Astrocyte (in vitro differentiated cells and primary cell): ENCODE data around the gene ENSA. TPM values are rescaled to one million over a fixed set of nuclear protein-coding genes. Genes with fewer than 3 reads are reported as not detected.
"Not testable (repeated sequence)": the region's sequence is repeated elsewhere in the genome, so short reads cannot be mapped to it uniquely, and the experiment has no call there.

Experiments
- DNase-seq: peaks from one replicate; pipeline ENCODE4 v3.0.0-alpha.2; 2010; ENCODE audit warnings: low read depth
- FAIRE-seq: peaks from 2 replicates; lab custom pipeline; 2011; peaks lifted over from hg19 to GRCh38; lab: Jason Lieb, UNC
- H2AFZ ChIP-seq: 2 replicates; pipeline ENCODE4 v1.6.0; 2012; ENCODE audit warnings: low read depth, low read length, inconsistent platforms
- H3K27ac ChIP-seq: 2 replicates; pipeline ENCODE4 v1.5.1; 2011; ENCODE audit warnings: low read depth, low read length, inconsistent platforms
- H3K27me3 ChIP-seq: 2 replicates; pipeline ENCODE4 v1.6.0; 2011; ENCODE audit warnings: low read length, inconsistent platforms; ENCODE audit not compliant: insufficient read depth
- H3K36me3 ChIP-seq: 2 replicates; pipeline ENCODE4 v1.5.1; 2011; ENCODE audit warnings: low read length, inconsistent platforms; ENCODE audit not compliant: insufficient read depth
- H3K4me1 ChIP-seq: 2 replicates; pipeline ENCODE4 v1.5.1; 2011; ENCODE audit warnings: low read length, inconsistent platforms; ENCODE audit not compliant: insufficient read depth
- H3K4me2 ChIP-seq: 2 replicates; pipeline ENCODE4 v1.6.0; 2012; ENCODE audit warnings: low read length, inconsistent platforms
- H3K4me3 ChIP-seq: 2 replicates; pipeline ENCODE4 v1.5.1; 2011; ENCODE audit warnings: low read depth, mild to moderate bottlenecking, low read length, inconsistent platforms; ENCODE audit not compliant: insufficient read depth
- H3K79me2 ChIP-seq: 2 replicates; pipeline ENCODE4 v1.6.0; 2012; ENCODE audit warnings: mild to moderate bottlenecking, low read length, inconsistent platforms; ENCODE audit not compliant: insufficient read depth
- H3K9ac ChIP-seq: 2 replicates; pipeline ENCODE4 v1.6.0; 2012; ENCODE audit warnings: mild to moderate bottlenecking, low read length, inconsistent platforms
- H3K9me3 ChIP-seq: 2 replicates; pipeline ENCODE4 v1.5.1; 2012; ENCODE audit warnings: low read depth, mild to moderate bottlenecking, low read length, inconsistent platforms; ENCODE audit not compliant: insufficient read depth
- H4K20me1 ChIP-seq: 2 replicates; pipeline ENCODE4 v1.6.0; 2012; ENCODE audit warnings: low read length, inconsistent platforms; ENCODE audit not compliant: insufficient read depth
- H3K27ac Mint-ChIP-seq: one replicate; pipeline ENCODE4 v1.8.0; 2021; ENCODE audit warnings: mild to moderate bottlenecking, mixed read lengths; ENCODE audit not compliant: unreplicated experiment
- H3K27me3 Mint-ChIP-seq: one replicate; pipeline ENCODE4 v1.8.0; 2021; ENCODE audit warnings: low read depth, mixed read lengths; ENCODE audit not compliant: unreplicated experiment
- H3K36me3 Mint-ChIP-seq: one replicate; pipeline ENCODE4 v1.8.0; 2021; ENCODE audit warnings: low read depth, mixed read lengths; ENCODE audit not compliant: unreplicated experiment
- H3K4me1 Mint-ChIP-seq: one replicate; pipeline ENCODE4 v1.8.0; 2021; ENCODE audit warnings: low read depth, mixed read lengths; ENCODE audit not compliant: unreplicated experiment
- H3K4me3 Mint-ChIP-seq: one replicate; pipeline ENCODE4 v1.8.0; 2021; ENCODE audit warnings: mild to moderate bottlenecking, moderate library complexity, mixed read lengths; ENCODE audit not compliant: unreplicated experiment
- H3K9me3 Mint-ChIP-seq: one replicate; pipeline ENCODE4 v1.8.0; 2021; ENCODE audit warnings: mild to moderate bottlenecking, mixed read lengths; ENCODE audit not compliant: unreplicated experiment
- EZH2 ChIP-seq: IDR thresholded peaks from 2 replicates; pipeline ENCODE4 v1.6.1; 2012; ENCODE audit warnings: mild to moderate bottlenecking, low read length, inconsistent platforms; ENCODE audit not compliant: insufficient read depth
- total RNA-seq: library from RNA; stranded (reverse); gene quantifications from 2 replicates; pipeline ENCODE4 v1.2.1, GENCODE V29; 2021
- TF ChIP-seq, protein P1 (sequence below): IDR thresholded peaks from 2 replicates; pipeline ENCODE4 v1.5.1; 2011; ENCODE audit warnings: low read depth, mild to moderate bottlenecking, inconsistent platforms, low read length, moderate library complexity; ENCODE audit not compliant: insufficient read depth

ENSA gene
- total RNA-seq, 1 donor from 2014 or later, result 99.6 TPM

GRCh38 chr1:150638430-150638829, 9.0 kb upstream of the ENSA start:
- H3K4me3 Mint-ChIP-seq, result not testable (repeated sequence)

DNA sequence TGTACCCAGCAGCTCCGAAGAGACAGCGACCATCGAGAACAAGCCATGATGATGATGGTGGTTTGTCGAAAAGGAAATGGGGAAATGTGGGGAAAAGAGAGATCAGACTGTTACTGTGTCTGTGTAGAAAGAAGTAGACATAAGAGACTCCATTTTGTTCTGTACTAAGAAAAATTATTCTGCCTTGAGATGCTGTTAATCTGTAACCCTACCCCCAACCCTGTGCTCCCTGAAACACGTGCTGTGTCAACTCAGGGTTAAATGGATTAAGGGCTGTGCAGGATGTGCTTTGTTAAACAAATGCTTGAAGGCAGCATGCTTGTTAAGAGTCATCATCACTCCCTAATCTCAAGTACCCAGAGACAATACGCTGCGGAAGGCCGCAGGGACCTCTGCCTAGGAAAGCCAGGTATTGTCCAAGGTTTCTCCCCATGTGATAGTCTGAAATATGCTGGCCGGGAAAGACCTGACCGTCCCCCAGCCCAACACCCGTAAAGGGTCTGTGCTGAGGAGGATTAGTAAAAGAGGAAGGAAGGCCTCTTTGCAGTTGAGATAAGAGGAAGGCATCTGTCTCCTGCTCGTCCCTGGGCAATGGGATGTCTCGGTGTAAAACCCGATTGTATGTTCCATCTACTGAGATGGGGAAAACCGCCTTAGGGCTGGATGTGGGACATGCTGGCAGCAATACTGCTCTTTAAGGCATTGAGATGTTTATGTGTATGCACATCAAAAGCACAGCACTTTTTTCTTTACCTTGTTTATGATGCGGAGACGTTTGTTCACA, 5.6 kb upstream of the ENSA start:
- H3K36me3 ChIP-seq, H3K27me3 Mint-ChIP-seq, H3K4me1 Mint-ChIP-seq, H3K27ac ChIP-seq, H3K4me1 ChIP-seq, H2AFZ ChIP-seq, H3K9ac ChIP-seq, H3K27ac Mint-ChIP-seq, FAIRE-seq, H3K27me3 ChIP-seq, H3K36me3 Mint-ChIP-seq, H4K20me1 ChIP-seq, DNase-seq, H3K9me3 ChIP-seq, H3K79me2 ChIP-seq, H3K9me3 Mint-ChIP-seq, H3K4me2 ChIP-seq, H3K4me3 ChIP-seq: not testable (repeated sequence)
- H3K4me3 Mint-ChIP-seq, result peak overlapping the region; percentile 64

More at GRCh38 chr1:150638430-150638829, 9.0 kb upstream of the ENSA start:
- not testable (repeated sequence) for H2AFZ ChIP-seq, H3K9me3 Mint-ChIP-seq, H4K20me1 ChIP-seq, H3K9ac ChIP-seq, H3K27ac ChIP-seq, H3K4me1 ChIP-seq, H3K79me2 ChIP-seq, H3K4me3 ChIP-seq, H3K36me3 ChIP-seq, H3K9me3 ChIP-seq, H3K27ac Mint-ChIP-seq, H3K4me2 ChIP-seq, H3K4me1 Mint-ChIP-seq, H3K27me3 ChIP-seq, H3K36me3 Mint-ChIP-seq, H3K27me3 Mint-ChIP-seq, DNase-seq, FAIRE-seq

- Mint-ChIP-seq H3K9me3 (no peaks in the 10 kb centered on the region), H3K27ac (no peak overlapping the region), H3K36me3 (peaks cover 14% of the 10 kb centered on the region), H3K4me3 (no peak overlapping the region), H3K4me1 (peaks cover 20% of the 10 kb centered on the region), H3K27me3 (no peaks in the 10 kb centered on the region)
- FAIRE-seq, result no peak
- H3K4me1 ChIP-seq, result peaks cover 14% of the 10 kb centered on the region
- H3K36me3 ChIP-seq, result peaks cover 17% of the 10 kb centered on the region
- peak overlapping the region; percentile 85 for H3K4me2 ChIP-seq
- peak overlapping the region; percentile 92 for H3K27ac ChIP-seq
- H3K9ac ChIP-seq, result peak overlapping the region; percentile 93
- H3K79me2 ChIP-seq, result peaks cover 32% of the 10 kb centered on the region
- DNase-seq, result no peak
- no peaks in the 10 kb centered on the region for H3K9me3 ChIP-seq
- TF ChIP-seq, protein P1, sequence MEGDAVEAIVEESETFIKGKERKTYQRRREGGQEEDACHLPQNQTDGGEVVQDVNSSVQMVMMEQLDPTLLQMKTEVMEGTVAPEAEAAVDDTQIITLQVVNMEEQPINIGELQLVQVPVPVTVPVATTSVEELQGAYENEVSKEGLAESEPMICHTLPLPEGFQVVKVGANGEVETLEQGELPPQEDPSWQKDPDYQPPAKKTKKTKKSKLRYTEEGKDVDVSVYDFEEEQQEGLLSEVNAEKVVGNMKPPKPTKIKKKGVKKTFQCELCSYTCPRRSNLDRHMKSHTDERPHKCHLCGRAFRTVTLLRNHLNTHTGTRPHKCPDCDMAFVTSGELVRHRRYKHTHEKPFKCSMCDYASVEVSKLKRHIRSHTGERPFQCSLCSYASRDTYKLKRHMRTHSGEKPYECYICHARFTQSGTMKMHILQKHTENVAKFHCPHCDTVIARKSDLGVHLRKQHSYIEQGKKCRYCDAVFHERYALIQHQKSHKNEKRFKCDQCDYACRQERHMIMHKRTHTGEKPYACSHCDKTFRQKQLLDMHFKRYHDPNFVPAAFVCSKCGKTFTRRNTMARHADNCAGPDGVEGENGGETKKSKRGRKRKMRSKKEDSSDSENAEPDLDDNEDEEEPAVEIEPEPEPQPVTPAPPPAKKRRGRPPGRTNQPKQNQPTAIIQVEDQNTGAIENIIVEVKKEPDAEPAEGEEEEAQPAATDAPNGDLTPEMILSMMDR, result no peak
- no peak for TF ChIP-seq EZH2
- peaks cover 21% of the 10 kb centered on the region for H4K20me1 ChIP-seq
- H3K4me3 ChIP-seq, result peak overlapping the region; percentile 79
- H2AFZ ChIP-seq, result peak overlapping the region; percentile 25
- H3K27me3 ChIP-seq, result no peaks in the 10 kb centered on the region
These were observed 672 bp downstream of the ENSA start for GRCh38 chr1:150628766-150629114.
